GM19238 (cell line): ENCODE results near the gene DPP6.

Experiments used
- DNase-seq: peaks from one replicate; pipeline ENCODE4 v3.0.0; 2011; ENCODE audit warnings: low spot score; ENCODE audit not compliant: insufficient read length

DPP6 gene

DNA sequence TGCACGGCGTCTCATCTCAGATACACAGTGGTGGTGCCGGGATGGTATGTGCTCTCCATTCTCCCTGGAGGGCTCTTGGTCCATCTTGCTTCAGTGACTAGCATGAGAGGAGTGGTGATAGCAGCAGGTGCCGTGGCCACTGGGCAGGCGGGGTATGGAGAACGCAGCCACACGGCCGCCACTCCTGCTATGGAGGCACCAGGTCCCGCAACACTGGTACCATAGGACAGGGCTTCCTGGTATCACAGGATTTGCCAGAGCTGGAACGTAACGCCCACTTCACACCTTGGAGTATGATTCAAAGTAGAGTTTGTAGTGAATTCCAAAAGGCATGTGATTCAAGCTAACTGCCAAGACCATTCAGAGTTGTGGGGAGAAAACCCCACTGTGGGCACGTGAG is 284.1 kb downstream of the DPP6 start:
- no peak for DNase-seq

DNA sequence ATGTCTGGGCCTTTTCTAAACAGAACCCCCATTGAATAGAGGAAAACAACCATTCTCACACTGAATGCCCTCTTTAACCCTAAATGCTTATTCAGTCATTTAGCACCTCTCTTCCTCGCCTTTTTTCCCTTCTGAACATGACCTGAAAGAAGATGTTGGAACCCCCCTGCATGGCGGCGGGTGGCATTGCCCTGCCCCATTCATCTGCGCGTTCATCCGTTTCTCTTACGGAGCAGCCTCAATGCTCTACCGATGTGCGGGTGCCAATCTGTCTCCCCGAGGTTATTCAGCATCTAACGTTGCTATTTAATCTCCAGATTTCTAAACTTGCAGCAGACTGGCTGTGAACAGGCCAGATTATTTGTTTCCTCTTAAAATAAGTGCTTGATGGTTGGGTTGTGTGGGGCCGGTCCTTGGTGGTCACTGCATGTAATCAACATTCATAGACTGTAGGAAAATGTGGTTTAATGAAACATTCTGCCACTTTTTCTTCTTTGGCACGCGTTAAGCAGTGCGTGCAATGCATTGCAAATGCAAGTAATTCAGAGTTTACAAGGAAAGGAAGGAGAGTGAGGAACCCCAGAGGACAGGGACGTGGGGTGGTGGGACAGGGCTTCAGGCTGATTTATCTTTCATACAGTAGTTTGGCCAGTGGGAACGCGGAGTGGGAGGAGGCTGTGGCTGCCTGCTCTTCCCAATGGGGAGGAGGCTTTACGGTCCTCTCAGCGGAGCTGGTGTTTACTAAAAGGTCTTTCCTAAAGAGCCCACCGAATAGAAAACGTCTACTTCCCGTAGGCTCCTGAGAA is 286.7 kb downstream of the DPP6 start:
- no peak for DNase-seq

DNA sequence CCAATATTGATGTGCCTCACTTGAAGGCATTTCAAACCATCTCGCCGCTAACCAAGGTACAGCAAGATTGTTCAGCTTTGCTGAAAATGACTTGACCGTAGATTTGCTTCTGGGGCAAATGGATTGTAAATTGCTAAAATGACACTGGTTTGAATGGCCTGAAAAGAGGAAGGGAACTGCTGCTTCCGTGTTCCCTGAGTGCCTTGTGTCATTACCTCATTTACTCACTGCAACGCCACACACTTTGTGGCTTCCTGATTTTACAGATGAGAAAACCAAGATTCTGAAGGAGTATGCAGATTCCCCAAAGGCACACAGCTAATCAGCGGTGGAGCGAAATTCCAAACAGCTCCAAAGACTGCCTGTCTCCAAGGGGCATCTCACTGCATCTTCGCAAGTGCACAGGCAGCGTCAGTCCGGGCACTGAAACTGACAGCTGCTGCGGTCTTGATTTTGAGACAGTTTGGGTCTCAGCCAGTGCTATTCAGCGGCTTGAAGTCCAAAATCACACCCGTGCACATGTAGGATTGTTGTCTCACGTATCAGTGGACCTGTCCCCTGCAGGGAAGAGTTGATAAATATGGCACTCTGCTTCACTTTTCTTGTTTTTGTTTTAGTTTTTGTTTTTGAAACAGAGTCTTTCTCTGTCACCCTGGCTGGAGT is 290.9 kb downstream of the DPP6 start:
- no peak for DNase-seq

DNA sequence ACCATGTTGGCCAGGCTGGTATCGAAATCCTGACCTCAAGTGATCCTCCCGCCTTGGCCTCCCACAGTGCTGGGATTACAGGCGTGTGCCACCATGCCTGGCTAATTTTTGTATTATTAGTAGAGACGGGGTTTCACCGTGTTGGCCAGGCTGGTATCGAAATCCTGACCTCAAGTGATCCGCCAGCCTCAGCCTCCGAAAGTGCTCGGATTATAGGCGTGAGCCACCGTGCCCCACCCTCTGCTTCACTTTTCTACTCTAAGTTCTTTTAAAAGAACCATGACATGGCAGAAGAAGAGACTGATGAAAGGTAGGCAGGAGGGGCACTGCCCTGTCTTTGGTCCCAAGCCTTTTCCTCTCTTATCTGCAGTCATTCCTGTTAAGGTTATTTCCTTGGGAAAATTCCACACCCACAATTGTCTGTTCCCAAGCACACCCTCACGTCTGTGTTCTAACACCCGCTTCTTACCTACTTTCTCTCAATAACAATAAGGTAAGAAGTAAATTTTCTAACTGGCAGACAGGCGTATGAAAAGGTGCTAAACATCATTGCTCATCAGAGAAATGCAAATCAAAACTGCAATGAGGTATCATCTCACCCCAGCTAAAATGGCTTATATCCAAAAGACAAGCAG is 291.7 kb downstream of the DPP6 start:
- DNase-seq, result no peak

DNA sequence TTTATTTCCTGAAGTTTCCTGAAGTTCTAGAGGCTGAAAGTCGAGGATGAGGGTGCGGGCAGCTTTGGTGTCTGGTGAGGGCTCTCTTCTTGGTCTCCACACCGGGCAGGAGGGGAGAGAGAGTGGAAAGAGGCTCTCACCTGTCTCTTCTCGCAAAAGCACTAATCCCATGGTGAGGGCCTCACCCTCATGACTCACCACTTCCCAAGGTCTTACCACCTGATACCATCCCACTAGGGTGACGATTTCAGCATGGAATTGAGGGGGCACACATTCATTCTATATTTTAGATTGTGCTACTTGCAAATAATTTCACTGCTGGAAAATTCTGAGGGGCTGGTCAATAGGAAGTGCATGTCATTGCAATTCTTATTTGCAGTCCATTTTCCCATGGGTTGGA is 292.9 kb downstream of the DPP6 start:
- DNase-seq, result no peak

DNA sequence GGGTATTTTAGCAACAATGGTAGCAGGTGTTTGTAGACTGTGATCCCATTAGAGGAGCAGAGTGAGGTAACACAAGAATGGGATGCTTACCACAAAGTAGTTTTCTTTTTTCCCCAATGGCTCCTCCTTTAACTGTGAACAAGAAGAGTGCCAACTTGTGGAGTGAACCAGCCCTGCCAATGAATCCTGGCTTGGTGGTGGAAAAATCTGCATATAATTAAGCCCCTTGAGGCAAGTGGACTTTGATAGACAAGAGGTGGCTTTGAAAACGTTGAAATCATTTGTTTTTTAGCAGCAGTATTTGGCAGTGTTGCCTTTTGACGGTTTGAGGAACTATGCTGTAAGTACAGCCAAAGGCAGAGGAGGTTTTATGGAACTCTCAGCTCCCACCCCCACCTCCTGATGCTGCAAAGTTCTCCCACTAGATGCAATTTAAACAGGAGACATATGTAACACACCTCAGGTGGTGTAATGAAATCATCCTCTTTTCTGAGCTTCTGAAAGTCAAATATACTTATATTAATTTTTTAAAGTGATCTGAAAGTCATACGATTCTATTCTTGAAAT is 295.6 kb downstream of the DPP6 start:
- no peak for DNase-seq

DNA sequence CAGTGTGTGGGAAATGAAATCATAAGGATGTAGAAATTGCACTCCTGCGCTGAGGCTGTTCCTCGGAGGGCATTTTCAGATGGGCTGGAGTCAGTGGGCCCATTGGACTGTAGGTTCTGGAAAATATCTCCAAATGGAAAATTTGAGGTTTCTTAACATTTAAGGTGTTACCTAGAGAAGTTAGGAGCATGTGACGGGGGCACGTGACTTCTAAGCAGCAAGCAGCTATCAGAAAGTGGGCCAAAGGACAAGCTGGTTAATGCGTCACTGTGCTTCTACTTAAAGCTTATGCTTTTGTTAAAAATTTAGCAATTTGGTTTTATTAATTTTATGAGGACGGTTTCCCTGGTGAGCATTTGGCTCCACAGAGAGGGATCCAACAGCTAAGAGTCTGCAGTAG is 298.7 kb downstream of the DPP6 start:
- DNase-seq, result no peak

DNA sequence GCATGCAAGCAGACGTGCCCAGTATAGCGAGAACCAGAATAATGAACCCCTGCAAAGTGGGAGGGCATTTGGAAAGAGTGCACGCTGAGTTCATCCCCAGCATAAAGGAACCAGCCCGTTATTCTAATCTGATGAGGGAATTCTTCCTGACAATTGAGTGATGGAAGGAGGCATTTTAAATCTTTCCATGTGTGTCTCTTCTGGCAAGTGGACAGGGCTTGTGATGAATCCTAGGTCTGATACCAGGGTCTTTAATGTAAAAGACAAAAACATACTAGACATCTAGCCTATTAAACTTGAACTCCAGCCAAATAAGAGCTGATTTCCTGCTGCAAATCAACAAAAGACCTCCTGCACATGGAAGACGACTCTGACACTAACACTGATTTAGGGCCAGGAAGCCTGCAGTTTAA is 301.2 kb downstream of the DPP6 start:
- DNase-seq, result no peak

DNA sequence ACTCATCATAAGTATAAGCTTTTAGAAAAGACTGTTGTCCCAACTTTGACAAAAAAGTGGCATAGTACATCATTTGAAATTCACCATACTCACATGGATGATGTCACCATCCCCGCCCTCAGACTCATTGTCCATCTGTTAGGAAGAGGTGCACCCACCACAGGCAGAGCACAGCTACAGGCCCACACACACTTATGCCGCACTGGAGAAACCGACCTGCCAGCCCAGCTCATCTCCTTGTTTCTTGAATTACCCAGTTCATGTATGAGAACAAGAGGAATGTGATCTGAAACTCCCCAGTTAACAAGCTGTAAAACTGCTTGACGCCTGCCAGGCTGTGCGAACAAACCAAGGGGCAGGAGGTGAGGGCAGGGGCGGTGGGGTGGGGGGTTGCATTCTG is 312.0 kb downstream of the DPP6 start:
- DNase-seq, result no peak

DNA sequence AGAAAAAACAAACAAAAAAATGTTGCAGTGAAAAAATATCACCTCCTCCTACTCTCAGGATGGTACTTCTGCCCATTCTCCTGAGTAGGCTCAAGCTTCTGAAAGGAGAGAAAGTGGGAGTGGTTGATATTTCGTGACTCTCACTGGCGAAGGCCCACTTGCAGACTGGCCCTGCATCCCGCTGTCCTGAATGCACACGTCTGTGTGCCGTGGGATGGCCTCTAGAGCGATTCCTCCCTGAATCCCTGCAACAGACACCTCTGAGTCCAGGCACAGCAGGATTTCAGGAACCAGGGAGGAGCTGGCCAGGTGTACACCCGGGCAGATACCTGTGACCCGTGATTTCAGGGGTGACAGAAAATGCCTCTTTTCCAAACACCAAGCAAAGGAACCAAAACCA is 319.2 kb downstream of the DPP6 start:
- DNase-seq, result no peak

DNA sequence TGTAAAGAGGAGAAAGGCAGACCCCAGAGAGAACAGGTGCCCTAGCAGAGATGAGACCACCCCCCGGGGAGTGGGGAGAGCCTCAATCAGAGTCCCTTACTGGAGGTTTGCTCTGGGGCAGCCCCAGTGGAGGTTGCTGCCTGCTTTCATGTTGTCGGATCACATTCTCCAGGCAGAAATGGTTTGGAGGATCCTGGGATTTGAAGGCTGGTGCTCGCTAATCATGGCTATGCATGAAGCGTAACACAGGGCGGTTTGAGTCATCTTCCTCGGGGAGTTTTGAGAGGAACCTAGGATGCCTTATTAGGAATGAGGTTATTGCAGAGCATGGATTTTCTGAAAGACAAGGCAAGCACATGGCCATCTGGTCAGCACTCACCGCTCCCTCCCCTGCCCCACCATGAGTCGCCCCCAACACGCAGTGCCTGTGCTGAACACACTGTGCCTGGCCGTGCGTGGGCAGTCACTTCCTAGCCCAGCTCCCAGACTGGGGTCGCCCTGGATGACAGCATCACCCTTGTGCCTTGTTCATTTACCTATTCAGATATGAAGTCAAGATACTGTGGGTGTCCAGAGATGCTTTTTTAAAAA is 319.9 kb downstream of the DPP6 start:
- no peak for DNase-seq

DNA sequence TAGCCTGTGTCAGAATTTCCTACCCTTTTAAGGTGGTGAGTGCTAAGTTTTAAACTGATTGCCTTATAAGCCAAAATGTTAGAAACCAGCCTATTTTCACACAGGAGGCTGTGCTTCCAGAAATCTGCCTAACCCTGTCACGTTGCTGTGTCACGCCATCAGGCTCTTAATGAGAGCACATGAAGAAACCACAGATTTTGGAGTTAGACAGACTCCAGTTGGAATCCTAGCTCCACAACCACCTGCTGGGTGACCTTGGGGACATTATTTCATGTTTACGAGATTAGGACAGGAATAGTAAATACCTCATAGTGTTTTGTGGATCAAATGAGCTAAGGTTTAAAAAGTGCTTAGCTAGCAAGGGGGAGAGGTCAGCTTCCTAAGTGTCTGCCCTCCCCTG is 321.8 kb downstream of the DPP6 start:
- DNase-seq, result no peak

DNA sequence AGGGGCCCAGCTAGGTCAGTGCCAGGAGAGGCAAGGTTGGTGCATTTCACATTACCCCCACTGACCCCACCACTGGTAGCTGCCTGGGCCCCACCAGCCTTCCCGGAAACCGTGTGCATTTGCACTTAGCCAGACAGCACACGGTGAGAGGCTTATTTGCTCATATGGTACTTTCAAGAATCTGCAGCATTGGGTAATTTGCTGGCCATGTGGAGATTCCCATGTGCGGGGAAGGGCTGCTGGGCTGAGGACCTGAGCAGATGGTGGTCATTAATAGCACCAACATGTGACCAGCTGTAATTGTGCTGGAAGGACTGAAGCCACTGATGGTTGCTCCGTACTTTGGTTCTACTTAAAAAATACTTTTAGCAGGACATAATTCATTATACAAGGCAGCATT is 323.8 kb downstream of the DPP6 start:
- no peak for DNase-seq

DNA sequence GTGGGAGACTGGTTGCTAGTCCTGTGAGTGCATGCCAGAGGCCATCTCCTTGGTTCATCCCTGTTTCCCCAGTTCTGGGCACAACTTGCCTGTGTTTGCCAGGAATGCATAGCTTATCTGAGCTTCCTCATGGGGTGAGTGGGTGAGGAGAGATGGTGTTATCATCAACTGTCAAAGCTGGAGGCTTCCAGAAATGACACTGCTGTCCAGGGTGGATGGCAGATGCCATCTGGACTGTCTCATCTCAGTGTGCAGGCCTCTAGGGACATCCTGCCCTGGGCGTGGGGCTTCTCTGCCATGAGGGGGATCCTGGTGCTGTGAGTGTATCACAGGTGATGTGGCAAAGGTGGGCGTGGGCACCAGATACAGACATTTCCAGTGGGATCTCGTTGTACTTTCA is 328.6 kb downstream of the DPP6 start:
- DNase-seq, result no peak

DNA sequence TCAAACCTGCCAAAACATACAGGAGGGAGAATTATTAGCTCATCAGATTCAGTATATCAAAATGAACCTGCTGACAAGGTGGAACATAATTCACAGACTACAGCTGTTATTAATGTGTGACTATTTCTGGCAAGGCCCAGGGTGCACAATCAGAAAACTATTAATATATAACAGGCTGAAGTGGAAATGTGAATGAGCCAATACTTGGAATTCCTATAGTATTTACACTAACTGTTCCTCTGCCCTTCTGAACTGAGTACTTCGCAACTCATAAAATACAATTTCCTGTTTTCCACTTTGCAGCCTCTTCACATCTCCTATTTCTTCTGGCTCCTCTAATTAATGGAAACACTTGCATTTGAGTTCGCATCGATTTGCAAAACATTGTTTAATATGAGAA is 330.8 kb downstream of the DPP6 start:
- DNase-seq, result no peak

DNA sequence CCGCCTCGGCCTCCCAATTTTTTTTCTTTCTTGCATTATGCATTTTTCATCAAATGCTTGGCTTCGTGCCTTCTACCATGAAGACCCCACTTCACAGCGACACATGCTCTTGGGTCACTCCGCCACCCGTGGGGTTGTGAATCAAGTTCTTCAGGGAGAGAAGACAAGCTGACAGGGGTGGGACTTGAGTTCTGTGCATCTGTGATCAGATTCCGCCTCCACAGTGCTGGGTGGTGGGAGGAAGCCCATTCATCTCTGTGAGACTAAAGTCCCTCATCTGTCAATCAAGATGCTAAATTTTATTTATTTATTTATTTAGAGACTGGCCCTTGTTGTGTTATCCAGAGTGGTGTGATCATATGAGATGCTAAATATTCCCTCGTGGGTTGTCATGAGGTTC is 333.0 kb downstream of the DPP6 start:
- DNase-seq, result no peak

DNA sequence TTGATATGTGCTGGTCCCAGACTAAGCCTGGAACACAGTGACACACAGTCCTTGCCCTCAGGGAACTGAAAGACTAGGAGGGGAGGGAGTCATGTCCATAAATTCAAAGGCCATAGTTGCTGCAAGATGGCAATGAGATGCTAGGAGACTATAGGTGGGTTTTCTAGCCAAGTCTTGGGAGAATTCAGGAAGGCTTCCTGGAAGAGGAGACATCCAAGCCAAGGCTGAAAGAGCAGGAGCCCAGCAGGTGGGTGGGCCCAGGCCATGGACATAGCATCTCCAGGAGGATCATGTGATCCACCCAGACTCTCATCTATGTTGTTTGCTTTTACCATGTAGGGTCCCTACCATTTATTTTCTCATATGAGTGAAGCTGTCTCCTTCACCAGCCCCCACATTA is 335.1 kb downstream of the DPP6 start:
- no peak for DNase-seq

DNA sequence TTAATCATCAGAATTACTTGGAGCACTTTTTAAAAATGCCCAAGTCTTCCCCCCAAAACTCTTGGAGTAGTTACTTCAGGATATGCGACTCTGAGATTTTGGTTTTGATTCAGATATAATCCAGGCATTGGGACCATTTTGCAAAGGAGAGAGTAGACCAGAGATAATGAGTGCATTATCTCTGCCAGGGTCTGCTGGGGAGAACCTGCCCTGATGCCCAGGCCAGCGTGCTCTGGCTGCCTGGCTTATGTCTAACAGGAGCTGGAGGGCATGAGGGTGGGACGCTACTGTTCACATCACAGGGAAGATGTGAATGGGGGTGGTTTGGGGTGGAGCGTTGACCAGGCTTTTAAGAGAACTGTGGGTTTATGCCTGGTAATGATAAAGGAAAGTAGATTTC is 336.2 kb downstream of the DPP6 start:
- DNase-seq, result no peak

DNA sequence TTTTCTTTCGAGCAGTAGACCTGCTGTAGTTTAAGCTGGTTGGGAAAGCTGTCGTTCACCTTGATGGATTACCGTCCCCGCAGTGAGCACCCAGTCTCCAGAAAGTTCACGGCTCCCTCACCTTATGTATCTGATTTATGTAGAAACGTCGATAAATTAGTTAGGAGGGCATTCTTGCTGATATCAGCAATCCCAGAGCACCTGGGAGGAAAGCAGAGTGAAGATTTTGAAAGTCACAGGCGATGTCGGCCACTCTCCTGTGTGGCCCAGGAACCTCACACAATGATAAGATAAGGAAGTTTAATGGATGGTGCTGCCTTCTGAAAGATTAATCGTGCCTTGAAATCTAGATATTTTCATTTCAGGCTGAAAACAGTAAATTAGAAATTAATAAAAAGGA is 336.8 kb downstream of the DPP6 start:
- DNase-seq, result no peak

DNA sequence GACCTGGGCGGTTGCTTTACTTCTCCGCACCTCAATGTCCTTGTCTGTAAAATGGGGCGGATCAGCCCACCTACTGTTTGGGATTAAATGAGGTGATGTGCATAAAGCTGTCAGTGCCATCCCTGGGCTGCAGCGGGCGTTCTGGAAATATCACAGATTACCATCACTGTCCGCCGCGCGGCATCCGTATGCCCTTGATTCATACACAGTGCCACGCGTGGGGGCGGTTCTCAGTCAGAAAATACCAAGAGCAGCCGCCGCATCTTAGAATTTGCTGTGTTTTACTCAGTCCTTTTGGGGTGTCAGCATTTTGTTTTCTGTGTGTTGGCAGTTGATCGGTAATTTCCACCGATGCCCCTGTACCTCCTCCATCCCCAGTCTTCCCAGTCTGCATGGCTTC is 338.8 kb downstream of the DPP6 start:
- DNase-seq, result no peak

DNA sequence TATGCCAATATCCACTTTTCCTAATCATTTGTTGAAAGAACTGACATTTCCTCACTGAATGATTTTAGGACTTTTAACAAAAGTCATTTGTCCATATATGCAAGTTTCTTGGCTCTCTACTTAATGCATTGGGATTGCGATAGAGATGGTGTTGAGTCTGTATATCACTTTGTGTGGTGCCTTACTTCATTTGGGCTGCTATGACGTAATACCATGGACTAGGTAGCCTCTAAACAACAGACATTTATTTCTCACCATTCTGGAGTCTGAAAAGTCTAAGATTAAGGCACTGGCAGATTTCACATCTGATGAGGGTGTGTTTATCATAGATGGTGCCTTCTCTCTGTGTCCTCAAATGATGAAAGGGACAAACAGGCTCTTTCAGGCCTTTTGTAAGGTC is 342.6 kb downstream of the DPP6 start:
- no peak for DNase-seq

DNA sequence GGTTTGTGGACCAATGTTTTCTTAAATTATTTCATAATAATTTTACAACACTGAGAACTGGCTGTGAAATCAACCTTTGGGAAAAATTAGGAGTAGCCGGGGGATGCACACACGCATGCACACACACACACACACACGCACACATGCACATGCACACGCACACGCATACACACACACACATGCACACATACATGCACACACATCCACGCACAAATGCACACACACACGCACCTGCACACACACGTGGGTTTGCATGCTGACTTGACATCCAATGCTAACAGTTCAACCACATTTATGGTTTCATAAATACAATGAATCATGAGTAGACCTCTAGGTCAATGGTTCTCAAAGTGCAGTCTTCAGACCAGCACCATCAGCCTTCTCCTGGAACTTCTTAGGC is 354.1 kb downstream of the DPP6 start:
- no peak for DNase-seq
